ENCODE data around the gene ATF7IP2.

GRCh38 chr16:10528635-10529034 lies 142.8 kb downstream of the ATF7IP2 start:
- TF ChIP-seq, protein P1, sequence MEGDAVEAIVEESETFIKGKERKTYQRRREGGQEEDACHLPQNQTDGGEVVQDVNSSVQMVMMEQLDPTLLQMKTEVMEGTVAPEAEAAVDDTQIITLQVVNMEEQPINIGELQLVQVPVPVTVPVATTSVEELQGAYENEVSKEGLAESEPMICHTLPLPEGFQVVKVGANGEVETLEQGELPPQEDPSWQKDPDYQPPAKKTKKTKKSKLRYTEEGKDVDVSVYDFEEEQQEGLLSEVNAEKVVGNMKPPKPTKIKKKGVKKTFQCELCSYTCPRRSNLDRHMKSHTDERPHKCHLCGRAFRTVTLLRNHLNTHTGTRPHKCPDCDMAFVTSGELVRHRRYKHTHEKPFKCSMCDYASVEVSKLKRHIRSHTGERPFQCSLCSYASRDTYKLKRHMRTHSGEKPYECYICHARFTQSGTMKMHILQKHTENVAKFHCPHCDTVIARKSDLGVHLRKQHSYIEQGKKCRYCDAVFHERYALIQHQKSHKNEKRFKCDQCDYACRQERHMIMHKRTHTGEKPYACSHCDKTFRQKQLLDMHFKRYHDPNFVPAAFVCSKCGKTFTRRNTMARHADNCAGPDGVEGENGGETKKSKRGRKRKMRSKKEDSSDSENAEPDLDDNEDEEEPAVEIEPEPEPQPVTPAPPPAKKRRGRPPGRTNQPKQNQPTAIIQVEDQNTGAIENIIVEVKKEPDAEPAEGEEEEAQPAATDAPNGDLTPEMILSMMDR (conservative IDR thresholded peaks at IDR 0.05) = no peak
- TF ChIP-seq ZFX (IDR thresholded peaks at IDR 0.05) = no peak
